WTC11 (cell line): ENCODE measurements around the gene CNST. TPM values are rescaled to one million over a fixed set of nuclear protein-coding genes. Genes with fewer than 3 reads are reported as not detected.

Experiments used
- ATAC-seq: fragments of 200-7000 bp; cut with Tn5 transposase; 2 replicates; pipeline ENCODE4 v1.10.0; 2021; ENCODE audit warnings: mild to moderate bottlenecking, moderate library complexity
- CTCF ChIA-PET: fragments of 300-600 bp; sonication (Branson Sonifier 250); formaldehyde crosslinking; loops from one replicate; lab custom pipeline; 2021; ENCODE audit warnings: antibody characterized with exemption; lab: Charles Lee
- POLR2A ChIA-PET: fragments of 350-600 bp; sonication (Branson Sonifier 250); formaldehyde crosslinking; loops from one replicate; lab custom pipeline; 2021; ENCODE audit warnings: antibody characterized with exemption; lab: Charles Lee
- DNase-seq: peaks from one replicate; pipeline ENCODE4 v3.0.0; 2021; ENCODE audit warnings: low spot score
- H3K27ac Mint-ChIP-seq: 2 replicates; pipeline ENCODE4 v1.8.0; 2021; ENCODE audit warnings: mixed read lengths
- H3K27me3 Mint-ChIP-seq: 2 replicates; pipeline ENCODE4 v1.8.0; 2021; ENCODE audit warnings: low read depth, mild to moderate bottlenecking, moderate library complexity, mixed read lengths
- H3K36me3 Mint-ChIP-seq: 2 replicates; pipeline ENCODE4 v1.8.0; 2021; ENCODE audit warnings: mixed read lengths
- H3K4me1 Mint-ChIP-seq: 2 replicates; pipeline ENCODE4 v1.8.0; 2022; ENCODE audit warnings: mixed read lengths
- H3K4me3 Mint-ChIP-seq: 2 replicates; pipeline ENCODE4 v1.8.0; 2021; ENCODE audit warnings: mild to moderate bottlenecking, moderate library complexity, mixed read lengths
- H3K9me3 Mint-ChIP-seq: 2 replicates; pipeline ENCODE4 v1.8.0; 2021; ENCODE audit warnings: mixed read lengths
- ATF3 ChIP-seq: sonication (generic); formaldehyde crosslinking; conservative IDR thresholded peaks from 2 replicates; pipeline ENCODE4 v1.8.1; 2022; ENCODE audit warnings: mild to moderate bottlenecking, missing genetic modification reagents
- CBFB ChIP-seq: sonication (generic); formaldehyde crosslinking; IDR thresholded peaks from 2 replicates; pipeline ENCODE4 v1.8.1; 2022; ENCODE audit warnings: mild to moderate bottlenecking, low read depth, missing genetic modification reagents
- CREM ChIP-seq: sonication (generic); formaldehyde crosslinking; IDR thresholded peaks from 2 replicates; pipeline ENCODE4 v1.8.1; 2022; ENCODE audit warnings: mild to moderate bottlenecking, missing genetic modification reagents, moderate library complexity
- CTCF ChIP-seq: fragments of 200-600 bp; IDR thresholded peaks from 2 replicates; pipeline ENCODE4 v1.8.0; 2022; ENCODE audit warnings: antibody characterized with exemption
- E2F5 ChIP-seq: sonication (generic); formaldehyde crosslinking; IDR thresholded peaks from 2 replicates; pipeline ENCODE4 v1.8.1; 2022; ENCODE audit warnings: mild to moderate bottlenecking, moderate library complexity, missing genetic modification reagents
- ELF4 ChIP-seq: sonication (generic); formaldehyde crosslinking; IDR thresholded peaks from 2 replicates; pipeline ENCODE4 v1.8.1; 2022; ENCODE audit warnings: low read depth, mild to moderate bottlenecking, moderate library complexity, missing genetic modification reagents
- EMX1 ChIP-seq: fragments of 250-450 bp; sonication (Bioruptor Pico); IDR thresholded peaks from 2 replicates; pipeline ENCODE4 v1.8.0; 2021; ENCODE audit warnings: mild to moderate bottlenecking
- FOXK1 ChIP-seq: sonication (generic); formaldehyde crosslinking; IDR thresholded peaks from 2 replicates; pipeline ENCODE4 v1.8.0; 2022; ENCODE audit warnings: mild to moderate bottlenecking, moderate library complexity, missing genetic modification reagents
- FOXP4 ChIP-seq: sonication (generic); formaldehyde crosslinking; IDR thresholded peaks from 2 replicates; pipeline ENCODE4 v1.8.0; 2022; ENCODE audit warnings: mild to moderate bottlenecking, missing genetic modification reagents
- IRF1 ChIP-seq: sonication (generic); formaldehyde crosslinking; IDR thresholded peaks from 2 replicates; pipeline ENCODE4 v1.8.0; 2023; ENCODE audit warnings: missing genetic modification reagents
- PRRX2 ChIP-seq: fragments of 250-450 bp; sonication (Bioruptor Pico); IDR thresholded peaks from 2 replicates; pipeline ENCODE4 v1.8.0; 2021; ENCODE audit warnings: mild to moderate bottlenecking
- RELA ChIP-seq: sonication (generic); formaldehyde crosslinking; IDR thresholded peaks from 2 replicates; pipeline ENCODE4 v1.8.1; 2022; ENCODE audit warnings: missing genetic modification reagents, mild to moderate bottlenecking, borderline replicate concordance
- RORB ChIP-seq: fragments of 250-450 bp; sonication (Bioruptor Pico); IDR thresholded peaks from 2 replicates; pipeline ENCODE4 v1.9.0; 2021; ENCODE audit warnings: mild to moderate bottlenecking
- STAT6 ChIP-seq: sonication (generic); formaldehyde crosslinking; conservative IDR thresholded peaks from 2 replicates; pipeline ENCODE4 v1.8.1; 2023; ENCODE audit warnings: mild to moderate bottlenecking, low read depth, missing genetic modification reagents, moderate library complexity
- USF1 ChIP-seq: sonication (generic); formaldehyde crosslinking; IDR thresholded peaks from 2 replicates; pipeline ENCODE4 v1.8.0; 2022; ENCODE audit warnings: mild to moderate bottlenecking, missing genetic modification reagents
- ZMAT4 ChIP-seq: fragments of 250-450 bp; sonication (Bioruptor Pico); IDR thresholded peaks from 2 replicates; pipeline ENCODE4 v1.9.0; 2021; ENCODE audit warnings: mild to moderate bottlenecking
- ZNF138 ChIP-seq: sonication (generic); formaldehyde crosslinking; conservative IDR thresholded peaks from 2 replicates; pipeline ENCODE4 v1.8.1; 2022; ENCODE audit warnings: mild to moderate bottlenecking, moderate library complexity, missing genetic modification reagents
- ZNF317 ChIP-seq: sonication (generic); formaldehyde crosslinking; IDR thresholded peaks from 2 replicates; pipeline ENCODE4 v1.8.1; 2023; ENCODE audit warnings: low read depth, mild to moderate bottlenecking, moderate library complexity, missing genetic modification reagents, borderline replicate concordance
- ZNF512 ChIP-seq: sonication (generic); formaldehyde crosslinking; IDR thresholded peaks from 2 replicates; pipeline ENCODE4 v1.8.1; 2022; ENCODE audit warnings: missing genetic modification reagents, borderline replicate concordance
- ZNF671 ChIP-seq: fragments of 250-450 bp; sonication (Bioruptor Pico); IDR thresholded peaks from 2 replicates; pipeline ENCODE4 v1.8.0; 2021; ENCODE audit warnings: mild to moderate bottlenecking
- total RNA-seq: library from RNA; stranded (reverse); gene quantifications from 3 replicates; pipeline ENCODE4 v1.2.3, GENCODE V29; 2021

CNST gene
- total RNA-seq, 1 experiment from 2014 or later, result 18.4 TPM

GRCh38 chr1:246532519-246532918, 33.7 kb upstream of the CNST start:
- ChIA-PET POLR2A (no interaction called here), CTCF (interaction anchor here (2.4 kb wide), 1 partner anchor 34 kb away, joined by 7 read pairs; no protein-coding TSS in a partner anchor)
- H3K9me3 Mint-ChIP-seq, result peaks cover 31% of the 10 kb centered on the region
- H3K4me3 Mint-ChIP-seq, result no peak overlapping the region
- DNase-seq (no peak), ATAC-seq (no peak)
- H3K36me3 Mint-ChIP-seq, result peaks cover 18% of the 10 kb centered on the region
- H3K27me3 Mint-ChIP-seq, result peaks cover 3% of the 10 kb centered on the region; the same call in 1 of the 2 replicates
- H3K4me1 Mint-ChIP-seq, result no peaks in the 10 kb centered on the region
- no peak for TF ChIP-seq ZNF671 (CRISPR knock-in tag)
- TF ChIP-seq ZNF512 (CRISPR knock-in tag), result no peak
- TF ChIP-seq IRF1 (CRISPR knock-in tag), result no peak
- TF ChIP-seq RORB (CRISPR knock-in tag), result no peak
- no peak for TF ChIP-seq ZNF138 (CRISPR knock-in tag)
- TF ChIP-seq USF1, result no peak
- no peak for TF ChIP-seq ZMAT4
- no peak for TF ChIP-seq CBFB (CRISPR knock-in tag)
- TF ChIP-seq EMX1 (CRISPR knock-in tag), result no peak
- no peak for TF ChIP-seq RELA
- no peak overlapping the region for H3K27ac Mint-ChIP-seq

GRCh38 chr1:246533371-246533905, 32.8 kb upstream of the CNST start:
- H3K4me1 Mint-ChIP-seq, result peaks cover 6% of the 10 kb centered on the region
- ChIA-PET POLR2A (no interaction called here), CTCF (interaction anchor here (2.4 kb wide), 1 partner anchor 35 kb away, joined by 7 read pairs; no protein-coding TSS in a partner anchor)
- H3K36me3 Mint-ChIP-seq, result peaks cover 18% of the 10 kb centered on the region
- DNase-seq (no peak), ATAC-seq (no peak)
- H3K27me3 Mint-ChIP-seq, result peaks cover 3% of the 10 kb centered on the region; the same call in 1 of the 2 replicates
- H3K4me3 Mint-ChIP-seq, result no peak overlapping the region
- H3K9me3 Mint-ChIP-seq, result peaks cover 31% of the 10 kb centered on the region
- H3K27ac Mint-ChIP-seq, result no peak overlapping the region
- TF ChIP-seq ZNF671 (CRISPR knock-in tag) (no peak), FOXK1 (CRISPR knock-in tag) (no peak), ZMAT4 (no peak), STAT6 (no peak), ELF4 (CRISPR knock-in tag) (no peak), CREM (CRISPR knock-in tag) (no peak), FOXP4 (CRISPR knock-in tag) (no peak), CTCF (no peak), ZNF512 (CRISPR knock-in tag) (no peak), E2F5 (CRISPR knock-in tag) (no peak), ATF3 (CRISPR knock-in tag) (no peak), ZNF317 (CRISPR knock-in tag) (no peak), PRRX2 (CRISPR knock-in tag) (no peak)
